Esophagus squamous epithelium (tissue), 4 donors: ENCODE results near the gene MCL1.
A peak's percentile ranks its signal among the peaks of the same experiment; 100 is the strongest.

ENCODE experiments used
- POLR2A ChIP-seq, 4 donors: fragments of 450-650 bp; IDR thresholded peaks; one replicate each; pipeline ENCODE4 v1.6.1; 2017; ENCODE audit warnings: antibody characterized with exemption in 4 of 4, mild to moderate bottlenecking in 4 of 4, moderate library complexity in 3 of 4
- TF ChIP-seq, protein P1 (sequence below), 6 experiments: fragments of 450-650 bp in 4 of 6; fragments of 200-600 bp in 2 of 6; sonication (generic) in 2 of 6; IDR thresholded peaks; one replicate each; pipeline ENCODE4 v1.5.1; 2016 to 2019; ENCODE audit warnings: antibody characterized with exemption in 6 of 6, mild to moderate bottlenecking in 4 of 6, moderate library complexity in 4 of 6

DNA sequence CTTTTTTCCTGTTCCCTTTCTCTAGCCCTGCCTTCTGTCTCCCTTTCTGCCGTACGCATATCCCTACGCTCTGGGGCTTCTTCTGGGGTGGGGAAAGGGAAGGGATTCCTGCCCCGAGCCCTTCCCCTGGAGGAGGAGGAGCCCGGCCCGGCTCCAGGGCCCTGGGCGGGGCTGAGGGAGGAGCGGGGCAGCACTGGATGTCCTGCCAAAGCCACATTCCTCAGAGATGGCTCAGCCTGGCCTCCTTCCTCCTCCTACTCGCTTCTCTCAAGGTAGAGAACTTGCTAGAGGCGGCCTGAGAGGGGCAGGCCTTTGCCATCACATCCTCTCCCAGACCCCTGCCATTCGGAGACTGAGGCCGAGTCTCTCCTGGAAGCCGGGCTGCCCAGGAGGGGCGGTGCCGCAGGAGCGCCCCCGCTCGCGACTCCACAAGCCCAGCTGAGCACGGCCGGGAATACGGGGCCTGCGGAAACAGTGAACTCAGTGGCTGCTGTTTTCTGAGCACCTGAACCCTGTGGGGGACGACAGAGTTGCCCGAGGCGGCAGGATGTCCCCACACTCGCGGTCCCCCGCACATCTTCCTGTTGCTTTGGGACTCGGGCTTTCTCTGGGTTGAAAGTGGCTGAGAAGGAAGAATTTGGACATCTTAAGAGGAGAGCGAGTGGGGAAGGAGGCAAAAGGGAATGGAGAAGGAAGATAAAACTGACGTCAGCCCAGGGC lies 18.0 kb downstream of the MCL1 start:
- TF ChIP-seq, protein P1, sequence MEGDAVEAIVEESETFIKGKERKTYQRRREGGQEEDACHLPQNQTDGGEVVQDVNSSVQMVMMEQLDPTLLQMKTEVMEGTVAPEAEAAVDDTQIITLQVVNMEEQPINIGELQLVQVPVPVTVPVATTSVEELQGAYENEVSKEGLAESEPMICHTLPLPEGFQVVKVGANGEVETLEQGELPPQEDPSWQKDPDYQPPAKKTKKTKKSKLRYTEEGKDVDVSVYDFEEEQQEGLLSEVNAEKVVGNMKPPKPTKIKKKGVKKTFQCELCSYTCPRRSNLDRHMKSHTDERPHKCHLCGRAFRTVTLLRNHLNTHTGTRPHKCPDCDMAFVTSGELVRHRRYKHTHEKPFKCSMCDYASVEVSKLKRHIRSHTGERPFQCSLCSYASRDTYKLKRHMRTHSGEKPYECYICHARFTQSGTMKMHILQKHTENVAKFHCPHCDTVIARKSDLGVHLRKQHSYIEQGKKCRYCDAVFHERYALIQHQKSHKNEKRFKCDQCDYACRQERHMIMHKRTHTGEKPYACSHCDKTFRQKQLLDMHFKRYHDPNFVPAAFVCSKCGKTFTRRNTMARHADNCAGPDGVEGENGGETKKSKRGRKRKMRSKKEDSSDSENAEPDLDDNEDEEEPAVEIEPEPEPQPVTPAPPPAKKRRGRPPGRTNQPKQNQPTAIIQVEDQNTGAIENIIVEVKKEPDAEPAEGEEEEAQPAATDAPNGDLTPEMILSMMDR (IDR thresholded peaks at IDR 0.05) = peak in 2 of 6 experiments; percentile 3 to 11
- TF ChIP-seq POLR2A (IDR thresholded peaks at IDR 0.05) = peak in 3 of 4 donors; percentile 52 to 90 (median 90)
